HG03108 (cell line): ENCODE data around the gene ANTKMT.

Source experiments
- ATAC-seq: cut with Tn5 transposase; IDR thresholded peaks from one replicate; pipeline ENCODE4 v1.9.1; 2021; ENCODE audit warnings: moderate library complexity; ENCODE audit not compliant: unreplicated experiment

ANTKMT gene

GRCh38 chr16:761625-762513 lies 40.9 kb downstream of the ANTKMT start:
- ATAC-seq, result no peak

GRCh38 chr16:762595-763268 lies 41.8 kb downstream of the ANTKMT start:
- ATAC-seq, result no peak

- ATAC-seq, result no peak
Measured at GRCh38 chr16:763369-764183, 42.6 kb downstream of the ANTKMT start.

- no peak for ATAC-seq
Measured at GRCh38 chr16:764184-764750, 43.3 kb downstream of the ANTKMT start.

- ATAC-seq, result no peak
Measured at GRCh38 chr16:764848-765487, 44.0 kb downstream of the ANTKMT start.

- no peak for ATAC-seq
Measured at GRCh38 chr16:765488-765865, 44.5 kb downstream of the ANTKMT start.

- ATAC-seq, result no peak
Measured at GRCh38 chr16:766008-766819, 45.3 kb downstream of the ANTKMT start.

GRCh38 chr16:766820-767640 lies 46.1 kb downstream of the ANTKMT start:
- no peak for ATAC-seq

- ATAC-seq, result no peak
Measured at GRCh38 chr16:767743-768235, 46.8 kb downstream of the ANTKMT start.

- ATAC-seq, result no peak
Measured at GRCh38 chr16:768428-768827, 47.5 kb downstream of the ANTKMT start.

- ATAC-seq, result no peak
Measured at GRCh38 chr16:769184-769784, 48.3 kb downstream of the ANTKMT start.

GRCh38 chr16:769934-770333 lies 49.0 kb downstream of the ANTKMT start:
- no peak for ATAC-seq

GRCh38 chr16:770411-770810 lies 49.5 kb downstream of the ANTKMT start:
- no peak for ATAC-seq
